CD8-positive, alpha-beta memory T cell (primary cell): ENCODE measurements around the gene AP3S2. TPM values are rescaled to one million over a fixed set of nuclear protein-coding genes. Genes with fewer than 3 reads are reported as not detected.
"Not testable (repeated sequence)": the region's sequence is repeated elsewhere in the genome, so short reads cannot be mapped to it uniquely, and the experiment has no call there.

Source experiments
- CTCF ChIA-PET: fragments of 350-600 bp; sonication (Branson Sonifier 250); formaldehyde crosslinking; loops from one replicate; lab custom pipeline; 2021; ENCODE audit warnings: antibody characterized with exemption; lab: Charles Lee
- POLR2A ChIA-PET: fragments of 350-600 bp; sonication (Branson Sonifier 250); formaldehyde crosslinking; loops from one replicate; lab custom pipeline; 2021; ENCODE audit warnings: antibody characterized with exemption; lab: Charles Lee
- DNase-seq, 5 donors: peaks; one replicate each; pipeline versions ENCODE4 v3.0.0 to v3.0.0-alpha.2; 2020 to 2022; ENCODE audit warnings: mixed read lengths in 1 of 5
- H3K27ac ChIP-seq: one replicate; pipeline ENCODE4 v1.7.0; 2013; ENCODE audit warnings: low read depth, mild to moderate bottlenecking, low read length, moderate library complexity
- H3K27me3 ChIP-seq: 2 replicates; pipeline ENCODE4 v1.7.0; 2013; ENCODE audit warnings: low read length, mild to moderate bottlenecking; ENCODE audit not compliant: insufficient read depth, poor library complexity, severe bottlenecking
- H3K36me3 ChIP-seq: 2 replicates; pipeline ENCODE4 v1.7.0; 2013; ENCODE audit warnings: mild to moderate bottlenecking, low read length, moderate library complexity; ENCODE audit not compliant: insufficient read depth
- H3K4me1 ChIP-seq: 2 replicates; pipeline ENCODE4 v1.7.0; 2013; ENCODE audit warnings: mild to moderate bottlenecking, low read length, moderate library complexity; ENCODE audit not compliant: insufficient read depth
- H3K4me3 ChIP-seq: 2 replicates; pipeline ENCODE4 v1.7.0; 2013; ENCODE audit warnings: mild to moderate bottlenecking, low read length
- H3K9me3 ChIP-seq: 2 replicates; pipeline ENCODE4 v1.7.0; 2013; ENCODE audit warnings: mild to moderate bottlenecking, low read length
- H3K27ac Mint-ChIP-seq, 8 donors: one replicate each; pipeline ENCODE4 v1.8.0; 2020 to 2021; ENCODE audit warnings: mixed read lengths in 8 of 8, mild to moderate bottlenecking in 6 of 8, inconsistent platforms in 3 of 8, moderate library complexity in 3 of 8
- H3K27me3 Mint-ChIP-seq, 2 donors: one replicate each; pipeline ENCODE4 v1.8.0; 2020 to 2021; ENCODE audit warnings: mixed read lengths in 2 of 2, mild to moderate bottlenecking in 1 of 2, moderate library complexity in 1 of 2
- H3K36me3 Mint-ChIP-seq, 3 donors: one replicate each; pipeline ENCODE4 v1.8.0; 2020 to 2021; ENCODE audit warnings: mixed read lengths in 3 of 3, inconsistent platforms in 1 of 3, mild to moderate bottlenecking in 1 of 3
- H3K4me1 Mint-ChIP-seq, 3 donors: one replicate each; pipeline ENCODE4 v1.8.0; 2020 to 2021; ENCODE audit warnings: mixed read lengths in 3 of 3, inconsistent platforms in 1 of 3, mild to moderate bottlenecking in 1 of 3
- H3K4me3 Mint-ChIP-seq, 7 donors: one replicate each; pipeline ENCODE4 v1.8.0; 2020 to 2021; ENCODE audit warnings: mixed read lengths in 7 of 7, mild to moderate bottlenecking in 6 of 7, moderate library complexity in 4 of 7, inconsistent platforms in 2 of 7
- H3K9me3 Mint-ChIP-seq, 5 donors: one replicate each; pipeline ENCODE4 v1.8.0; 2020 to 2022; ENCODE audit warnings: mixed read lengths in 5 of 5, mild to moderate bottlenecking in 3 of 5, moderate library complexity in 2 of 5, inconsistent platforms in 1 of 5
- polyA plus RNA-seq: library from polyadenylated mRNA; unstranded; fragments of 300-500 nt; fragmentation: Illumina TruSeq; gene quantifications from one replicate; pipeline ENCODE4 v1.2.3, GENCODE V29; 2021
- total RNA-seq, 2 experiments: library from RNA; stranded (reverse); gene quantifications; one replicate each; pipeline ENCODE4 v1.2.3, GENCODE V29; 2021

The AP3S2 gene
- total and polyA plus RNA-seq, 3 experiments from 2014 or later, result 23.5 to 35.8 (median 24.5) TPM

- H3K4me3 ChIP-seq, H3K9me3 Mint-ChIP-seq, POLR2A ChIA-PET, H3K4me1 Mint-ChIP-seq, H3K4me3 Mint-ChIP-seq, H3K4me1 ChIP-seq, DNase-seq, H3K27me3 Mint-ChIP-seq, H3K9me3 ChIP-seq, H3K27ac ChIP-seq, H3K27ac Mint-ChIP-seq, H3K27me3 ChIP-seq: not testable (repeated sequence)
- CTCF ChIA-PET, result interaction anchor here (1.5 to 5.1 kb wide), 2 partner anchors 10 to 12 kb away, joined by 3 to 29 read pairs; no protein-coding TSS in a partner anchor
- H3K36me3 Mint-ChIP-seq, result peaks cover 8 to 61% (median 12%) of the 10 kb centered on the region in 3 donors
- peaks cover 16% of the 10 kb centered on the region for H3K36me3 ChIP-seq
Observed at GRCh38 chr15:89885179-89885578, 8.6 kb downstream of the AP3S2 start.

- Histone ChIP-seq H3K27ac (no peak overlapping the region), H3K27me3 (no peaks in the 10 kb centered on the region), H3K4me3 (no peak overlapping the region), H3K4me1 (no peaks in the 10 kb centered on the region), H3K36me3 (peaks cover 10% of the 10 kb centered on the region), H3K9me3 (no peaks in the 10 kb centered on the region)
- Mint-ChIP-seq H3K9me3 (no peaks in the 10 kb centered on the region), H3K4me3 (no peak overlapping the region), H3K27ac (peak overlapping the region in 1 of 8 donors; percentile 48), H3K36me3 (peaks cover 1 to 60% (median 8%) of the 10 kb centered on the region in 3 donors), H3K4me1 (peaks cover 0 to 2% (median 0%) of the 10 kb centered on the region in 3 donors), H3K27me3 (no peaks in the 10 kb centered on the region)
- ChIA-PET CTCF (interaction anchor here (0.7 to 1.0 kb wide), 2 partner anchors 8 to 9 kb away, joined by 3 read pairs; no protein-coding TSS in a partner anchor), POLR2A (no interaction called here)
- DNase-seq, result no peak
Observed at GRCh38 chr15:89883518-89883917, 10.3 kb downstream of the AP3S2 start.

GRCh38 chr15:89880727-89881126 is 13.1 kb downstream of the AP3S2 start:
- ChIA-PET CTCF (no interaction called here), POLR2A (no interaction called here)
- Histone ChIP-seq H3K9me3 (no peaks in the 10 kb centered on the region), H3K4me1 (no peaks in the 10 kb centered on the region), H3K4me3 (no peak overlapping the region), H3K27ac (no peak overlapping the region), H3K27me3 (no peaks in the 10 kb centered on the region), H3K36me3 (no peaks in the 10 kb centered on the region)
- Mint-ChIP-seq H3K4me1 (peaks cover 0 to 4% (median 2%) of the 10 kb centered on the region in 3 donors), H3K27ac (peak overlapping the region in 1 of 8 donors; percentile 0), H3K27me3 (no peaks in the 10 kb centered on the region), H3K4me3 (no peak overlapping the region), H3K36me3 (peaks cover 0 to 67% (median 16%) of the 10 kb centered on the region in 3 donors), H3K9me3 (no peaks in the 10 kb centered on the region)
- DNase-seq, result no peak

GRCh38 chr15:89878323-89878722 is 15.5 kb downstream of the AP3S2 start:
- H3K27ac ChIP-seq, result no peak overlapping the region
- Mint-ChIP-seq H3K9me3 (no peaks in the 10 kb centered on the region), H3K27me3 (no peaks in the 10 kb centered on the region), H3K4me1 (peaks cover 7 to 12% (median 10%) of the 10 kb centered on the region in 3 donors), H3K36me3 (peaks cover 0 to 56% (median 21%) of the 10 kb centered on the region in 3 donors), H3K27ac (no peak overlapping the region), H3K4me3 (no peak overlapping the region)
- no peaks in the 10 kb centered on the region for H3K9me3 ChIP-seq
- CTCF ChIA-PET, result interaction anchor here (1.2 kb wide), 1 partner anchor 141 kb away, joined by 3 read pairs; no protein-coding TSS in a partner anchor
- POLR2A ChIA-PET, result no interaction called here
- no peak for DNase-seq
- no peaks in the 10 kb centered on the region for H3K36me3 ChIP-seq
- H3K4me3 ChIP-seq, result no peak overlapping the region
- peaks cover 6% of the 10 kb centered on the region for H3K4me1 ChIP-seq
- H3K27me3 ChIP-seq, result no peaks in the 10 kb centered on the region

- no peak overlapping the region for H3K4me3 ChIP-seq
- CTCF ChIA-PET, result interaction anchor here (0.7 to 3.7 kb wide), 4 partner anchors 12 to 140 kb away, joined by 3 to 38 read pairs (median 4); partner anchors contain the start of gene AP3S2
- H3K27ac Mint-ChIP-seq, result peak overlapping the region in 2 of 8 donors; percentile 36 to 64
- no peaks in the 10 kb centered on the region for H3K9me3 Mint-ChIP-seq
- no peak overlapping the region for H3K27ac ChIP-seq
- H3K27me3 ChIP-seq, result no peaks in the 10 kb centered on the region
- DNase-seq, result no peak
- H3K9me3 ChIP-seq, result no peaks in the 10 kb centered on the region
- H3K36me3 ChIP-seq, result no peaks in the 10 kb centered on the region
- H3K4me1 Mint-ChIP-seq, result peaks cover 7 to 12% (median 8%) of the 10 kb centered on the region in 3 donors
- peaks cover 0 to 51% (median 17%) of the 10 kb centered on the region in 3 donors for H3K36me3 Mint-ChIP-seq
- no peak overlapping the region for H3K4me3 Mint-ChIP-seq
- H3K4me1 ChIP-seq, result peaks cover 6% of the 10 kb centered on the region
- H3K27me3 Mint-ChIP-seq, result no peaks in the 10 kb centered on the region
- POLR2A ChIA-PET, result no interaction called here
Observed at GRCh38 chr15:89877083-89877425, 16.7 kb downstream of the AP3S2 start.

GRCh38 chr15:89876396-89877082 is 17.3 kb downstream of the AP3S2 start:
- no peak for DNase-seq
- Histone ChIP-seq H3K4me1 (peaks cover 6% of the 10 kb centered on the region), H3K4me3 (no peak overlapping the region), H3K27ac (no peak overlapping the region), H3K36me3 (peaks cover 2% of the 10 kb centered on the region), H3K9me3 (no peaks in the 10 kb centered on the region), H3K27me3 (no peaks in the 10 kb centered on the region)
- CTCF ChIA-PET, result interaction anchor here (0.7 to 3.7 kb wide), 4 partner anchors 12 to 195 kb away, joined by 3 to 38 read pairs (median 8); partner anchors contain the start of gene AP3S2
- Mint-ChIP-seq H3K4me3 (no peak overlapping the region), H3K36me3 (peaks cover 0 to 52% (median 17%) of the 10 kb centered on the region in 3 donors), H3K27ac (peak overlapping the region in 2 of 8 donors; percentile 61 to 83), H3K27me3 (no peaks in the 10 kb centered on the region), H3K9me3 (no peaks in the 10 kb centered on the region), H3K4me1 (peaks cover 7 to 12% (median 8%) of the 10 kb centered on the region in 3 donors)
- POLR2A ChIA-PET, result no interaction called here

GRCh38 chr15:89875741-89876140 is 18.1 kb downstream of the AP3S2 start:
- no peak overlapping the region for H3K4me3 Mint-ChIP-seq
- peak overlapping the region in 2 of 8 donors; percentile 24 to 47 for H3K27ac Mint-ChIP-seq
- H3K36me3 Mint-ChIP-seq, result peaks cover 0 to 52% (median 17%) of the 10 kb centered on the region in 3 donors
- no peaks in the 10 kb centered on the region for H3K27me3 ChIP-seq
- peaks cover 7 to 12% (median 8%) of the 10 kb centered on the region in 3 donors for H3K4me1 Mint-ChIP-seq
- H3K36me3 ChIP-seq, result peaks cover 10% of the 10 kb centered on the region
- H3K27me3 Mint-ChIP-seq, result no peaks in the 10 kb centered on the region
- no peaks in the 10 kb centered on the region for H3K9me3 ChIP-seq
- no peak overlapping the region for H3K4me3 ChIP-seq
- CTCF ChIA-PET, result interaction anchor here (1.2 to 4.2 kb wide), 13 partner anchors 7 to 218 kb away, joined by 3 to 38 read pairs (median 4); partner anchors contain the start of gene AP3S2
- H3K27ac ChIP-seq, result no peak overlapping the region
- peaks cover 6% of the 10 kb centered on the region for H3K4me1 ChIP-seq
- POLR2A ChIA-PET, result no interaction called here
- DNase-seq, result no peak
- H3K9me3 Mint-ChIP-seq, result no peaks in the 10 kb centered on the region
